Endothelial cell of umbilical vein (primary cell): ENCODE data around the gene THOC2. TPM values are rescaled to one million over a fixed set of nuclear protein-coding genes. Genes with fewer than 3 reads are reported as not detected.

Source experiments
- BruUV-seq: library from RNA; stranded (reverse); fragments of 400-500 nt; replicated peaks from 2 replicates; lab custom pipeline; 2021; lab: Mats Ljungman, UMichigan
- CTCF ChIA-PET: fragments of 300-600, 350-600 bp; sonication (Branson Sonifier 250); formaldehyde crosslinking; loops from one replicate; lab custom pipeline; 2021; ENCODE audit warnings: antibody characterized with exemption, inconsistent platforms; lab: Charles Lee
- POLR2A ChIA-PET: fragments of 300-600, 350-600 bp; sonication (Branson Sonifier 250); formaldehyde crosslinking; loops from one replicate; lab custom pipeline; 2021; ENCODE audit warnings: antibody characterized with exemption, inconsistent platforms; lab: Charles Lee
- DNase-seq: peaks from one replicate; pipeline ENCODE4 v3.0.0-alpha.2; 2011; ENCODE audit warnings: low read depth, low spot score
- FAIRE-seq: peaks from 2 replicates; lab custom pipeline; 2011; peaks lifted over from hg19 to GRCh38; lab: Jason Lieb, UNC
- H2AFZ ChIP-seq: 2 replicates; pipeline ENCODE4 v1.6.0; 2012; ENCODE audit warnings: low read depth, low read length, control low read depth, inconsistent platforms
- H3K27ac ChIP-seq: 2 replicates; pipeline ENCODE4 v1.5.1; 2011; ENCODE audit warnings: low read depth, mild to moderate bottlenecking, control low read depth, low read length, moderate library complexity; ENCODE audit not compliant: insufficient read depth
- H3K27me3 ChIP-seq, 2 experiments: 2 replicates each; pipeline versions ENCODE4 v1.6.0 to v1.6.1; 2011; ENCODE audit warnings: low read length in 2 of 2, mixed read lengths in 1 of 2; ENCODE audit not compliant: control insufficient read depth in 2 of 2, insufficient read depth in 2 of 2
- H3K36me3 ChIP-seq, 2 experiments: 2 replicates in 1 of 2; 3 replicates in 1 of 2; pipeline ENCODE4 v1.5.1; 2011; ENCODE audit warnings: low read length in 2 of 2, mild to moderate bottlenecking in 1 of 2, moderate library complexity in 1 of 2; ENCODE audit not compliant: control insufficient read depth in 2 of 2, insufficient read depth in 2 of 2; ENCODE audit errors: extremely low read depth in 1 of 2
- H3K4me1 ChIP-seq: 3 replicates; pipeline ENCODE4 v1.5.1; 2011; ENCODE audit warnings: mild to moderate bottlenecking, low read length; ENCODE audit not compliant: control insufficient read depth, insufficient read depth; ENCODE audit errors: extremely low read depth
- H3K4me2 ChIP-seq: 2 replicates; pipeline ENCODE4 v1.6.1; 2011; ENCODE audit warnings: low read length, control low read depth, mixed read lengths; ENCODE audit not compliant: insufficient read depth
- H3K4me3 ChIP-seq, 3 experiments: fragments of 200-600 bp in 1 of 3; sonication (generic), shearing (Covaris generic) in 1 of 3; replicated peaks in 1 of 3; 2 replicates each; pipeline ENCODE4 v1.5.1; 2011 to 2016; ENCODE audit warnings: control low read depth in 3 of 3, low read length in 3 of 3, mild to moderate bottlenecking in 2 of 3, inconsistent platforms in 1 of 3, low read depth in 1 of 3, moderate library complexity in 1 of 3; ENCODE audit not compliant: insufficient read depth in 1 of 3
- H3K79me2 ChIP-seq: 2 replicates; pipeline ENCODE4 v1.6.0; 2012; ENCODE audit warnings: low read length, inconsistent platforms; ENCODE audit not compliant: control insufficient read depth, insufficient read depth
- H3K9ac ChIP-seq: replicated peaks from 2 replicates; pipeline ENCODE3; 2011; ENCODE audit warnings: low read length, control low read depth; ENCODE audit not compliant: insufficient read depth; ENCODE audit errors: extremely low read depth
- H3K9me1 ChIP-seq: replicated peaks from 3 replicates; pipeline ENCODE4 v1.6.0; 2011; ENCODE audit warnings: mild to moderate bottlenecking, low read length; ENCODE audit not compliant: control insufficient read depth, insufficient read depth; ENCODE audit errors: extremely low read depth
- H3K9me3 ChIP-seq: replicated peaks from 2 replicates; pipeline ENCODE4 v1.5.1; 2012; ENCODE audit warnings: low read length, inconsistent platforms; ENCODE audit not compliant: control insufficient read depth, insufficient read depth
- H4K20me1 ChIP-seq: replicated peaks from 2 replicates; pipeline ENCODE3; 2011; ENCODE audit warnings: mild to moderate bottlenecking, low read length; ENCODE audit not compliant: control insufficient read depth, insufficient read depth; ENCODE audit errors: extremely low read depth
- EZH2 ChIP-seq: IDR thresholded peaks from 2 replicates; pipeline ENCODE4 v1.6.1; 2012; ENCODE audit warnings: borderline replicate concordance, low read depth, mild to moderate bottlenecking, moderate library complexity, low read length, inconsistent platforms; ENCODE audit not compliant: severe bottlenecking
- FOS ChIP-seq: IDR thresholded peaks from 2 replicates; pipeline ENCODE4 v1.6.1; 2011; ENCODE audit warnings: mild to moderate bottlenecking, low read length, moderate library complexity, borderline replicate concordance; ENCODE audit not compliant: insufficient read depth
- GATA2 ChIP-seq: IDR thresholded peaks from 2 replicates; pipeline ENCODE4 v1.7.0; 2011; ENCODE audit warnings: low read depth, mild to moderate bottlenecking, moderate library complexity, mixed read lengths, low read length; ENCODE audit not compliant: insufficient read length, insufficient read depth
- JUN ChIP-seq: IDR thresholded peaks from 2 replicates; pipeline ENCODE4 v1.6.1; 2011; ENCODE audit warnings: borderline replicate concordance, low read depth; ENCODE audit not compliant: insufficient read length, insufficient read depth
- MYC ChIP-seq: IDR thresholded peaks from one replicate; pipeline ENCODE4 v1.6.1; 2011; ENCODE audit warnings: mild to moderate bottlenecking, low read depth, low read length
- POLR2A ChIP-seq: IDR thresholded peaks from 2 replicates; pipeline ENCODE4 v1.6.1; 2012; ENCODE audit warnings: low read depth, mild to moderate bottlenecking, control low read depth, low read length
- POLR2AphosphoS5 ChIP-seq: IDR thresholded peaks from 2 replicates; pipeline ENCODE4 v1.6.1; 2012; ENCODE audit warnings: low read depth, mild to moderate bottlenecking, control low read depth, low read length, moderate library complexity; ENCODE audit not compliant: insufficient read depth
- dilution Hi-C: fragments of 300-500 bp; cut with MboI; formaldehyde crosslinking; loops from one replicate; pipeline ENCODE4 v1.15.0; 2019; ENCODE audit warnings: low sequenced_read_pairs; ENCODE audit not compliant: extremely low pct_ligation_motif_present
- intact Hi-C: fragments of 100-400 bp; cut with micrococcal nuclease; formaldehyde crosslinking; loops from one replicate; pipeline ENCODE4 v1.10.0; 2022
- polyA plus RNA-seq, 4 experiments: library from polyadenylated mRNA; depleted of rRNA in 3 of 4; stranded (reverse) in 3 of 4; unstranded in 1 of 4; fragments of >200 nt; gene quantifications; 2 replicates each; pipeline versions ENCODE4 v1.2.1 to v1.2.3, GENCODE V29; 2011 to 2012; ENCODE audit warnings: missing spikeins in 1 of 4
- total RNA-seq: library from RNA; stranded (reverse); gene quantifications from 2 replicates; pipeline ENCODE4 v1.2.3, GENCODE V29; 2021
- TF ChIP-seq, protein P1 (sequence below), 2 donors: IDR thresholded peaks; 1 replicate in 1 of 2; 2 replicates in 1 of 2; pipeline ENCODE4 v1.5.1; 2011; ENCODE audit warnings: low read length in 2 of 2, mild to moderate bottlenecking in 2 of 2, moderate library complexity in 2 of 2, control low read depth in 1 of 2, inconsistent platforms in 1 of 2, low read depth in 1 of 2; ENCODE audit not compliant: insufficient read depth in 1 of 2; ENCODE audit errors: extremely low read depth in 1 of 2
- TF ChIP-seq, protein P2 (sequence below): IDR thresholded peaks from 2 replicates; pipeline ENCODE4 v1.6.1; 2011; ENCODE audit not compliant: insufficient read depth, insufficient read length

The THOC2 gene
- total and polyA plus RNA-seq, 2 donors (not counting 3 experiments of a cell fraction or from before 2014, with no cell fraction given) = 26.0 to 72.9 TPM

DNA sequence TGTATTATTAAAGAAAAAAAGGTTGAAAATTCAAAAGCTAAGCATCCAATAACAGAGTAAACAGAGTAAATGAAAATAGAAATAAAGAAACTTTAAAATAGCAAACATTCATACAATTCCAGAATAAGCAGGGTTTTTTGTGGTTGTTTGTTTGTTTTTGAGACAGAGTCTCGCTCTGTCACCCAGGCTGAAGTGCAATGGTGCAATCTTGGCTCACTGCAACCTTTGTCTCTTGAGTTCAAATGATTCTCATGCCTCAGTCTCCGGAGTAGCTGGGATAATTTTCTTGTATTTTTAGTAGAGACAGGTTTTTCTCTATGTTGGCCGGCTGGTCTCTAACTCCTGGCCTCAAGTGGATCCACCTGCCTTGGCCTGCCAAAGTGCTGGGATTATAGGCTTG lies 6.6 kb upstream of the THOC2 start:
- no TSS peak for BruUV-seq
- TF ChIP-seq, protein P1, sequence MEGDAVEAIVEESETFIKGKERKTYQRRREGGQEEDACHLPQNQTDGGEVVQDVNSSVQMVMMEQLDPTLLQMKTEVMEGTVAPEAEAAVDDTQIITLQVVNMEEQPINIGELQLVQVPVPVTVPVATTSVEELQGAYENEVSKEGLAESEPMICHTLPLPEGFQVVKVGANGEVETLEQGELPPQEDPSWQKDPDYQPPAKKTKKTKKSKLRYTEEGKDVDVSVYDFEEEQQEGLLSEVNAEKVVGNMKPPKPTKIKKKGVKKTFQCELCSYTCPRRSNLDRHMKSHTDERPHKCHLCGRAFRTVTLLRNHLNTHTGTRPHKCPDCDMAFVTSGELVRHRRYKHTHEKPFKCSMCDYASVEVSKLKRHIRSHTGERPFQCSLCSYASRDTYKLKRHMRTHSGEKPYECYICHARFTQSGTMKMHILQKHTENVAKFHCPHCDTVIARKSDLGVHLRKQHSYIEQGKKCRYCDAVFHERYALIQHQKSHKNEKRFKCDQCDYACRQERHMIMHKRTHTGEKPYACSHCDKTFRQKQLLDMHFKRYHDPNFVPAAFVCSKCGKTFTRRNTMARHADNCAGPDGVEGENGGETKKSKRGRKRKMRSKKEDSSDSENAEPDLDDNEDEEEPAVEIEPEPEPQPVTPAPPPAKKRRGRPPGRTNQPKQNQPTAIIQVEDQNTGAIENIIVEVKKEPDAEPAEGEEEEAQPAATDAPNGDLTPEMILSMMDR (IDR thresholded peaks at IDR 0.05; ENCODE audit: extremely low read depth in 1 of 2, insufficient read depth in 1 of 2, low read depth in 1 of 2, low read length in 2 of 2) = no peak
- TF ChIP-seq MYC (no peak), FOS (no peak), JUN (no peak), POLR2AphosphoS5 (no peak), GATA2 (no peak), POLR2A (no peak), EZH2 (no peak)
- TF ChIP-seq, protein P2, sequence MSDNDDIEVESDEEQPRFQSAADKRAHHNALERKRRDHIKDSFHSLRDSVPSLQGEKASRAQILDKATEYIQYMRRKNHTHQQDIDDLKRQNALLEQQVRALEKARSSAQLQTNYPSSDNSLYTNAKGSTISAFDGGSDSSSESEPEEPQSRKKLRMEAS = no peak
- H3K9me3 ChIP-seq = no peaks in the 10 kb centered on the region
- no peaks in the 10 kb centered on the region for H3K36me3 ChIP-seq
- CTCF ChIA-PET = no interaction called here
- no peak for DNase-seq
- H3K9me1 ChIP-seq = no peaks in the 10 kb centered on the region
- intact Hi-C loops = no loop called here
- peaks cover 4 to 5% of the 10 kb centered on the region in 2 experiments for H3K27me3 ChIP-seq
- H3K4me1 ChIP-seq = no peaks in the 10 kb centered on the region
- no peak overlapping the region for H3K4me3 ChIP-seq
- dilution Hi-C loops = no loop called here
- H3K9ac ChIP-seq = no peak overlapping the region
- no peaks in the 10 kb centered on the region for H4K20me1 ChIP-seq
- H3K27ac ChIP-seq = no peak overlapping the region
- H2AFZ ChIP-seq = no peak overlapping the region
- no peaks in the 10 kb centered on the region for H3K79me2 ChIP-seq
- POLR2A ChIA-PET = no interaction called here
- FAIRE-seq = no peak
- no peak overlapping the region for H3K4me2 ChIP-seq
